Skeletal muscle tissue (tissue), 4 donors: Measurements from ENCODE around the gene RNU1-4. TPM values are rescaled to one million over a fixed set of nuclear protein-coding genes. Genes with fewer than 3 reads are reported as not detected.
"Not testable (repeated sequence)": the region's sequence is repeated elsewhere in the genome, so short reads cannot be mapped to it uniquely, and the experiment has no call there.

ENCODE experiments used
- H3K27ac ChIP-seq: one replicate; pipeline ENCODE4 v1.7.0; 2013; ENCODE audit warnings: mild to moderate bottlenecking, low read depth, low read length, inconsistent platforms
- H3K27me3 ChIP-seq, 3 donors: one replicate each; pipeline ENCODE4 v1.7.0; 2013; ENCODE audit warnings: low read length in 3 of 3; ENCODE audit not compliant: control insufficient read depth in 3 of 3, insufficient read depth in 3 of 3
- H3K36me3 ChIP-seq, 3 donors: one replicate each; pipeline ENCODE4 v1.7.0; 2013; ENCODE audit warnings: low read length in 3 of 3; ENCODE audit not compliant: control insufficient read depth in 3 of 3, insufficient read depth in 3 of 3
- H3K4me1 ChIP-seq, 3 donors: one replicate each; pipeline ENCODE4 v1.7.0; 2013; ENCODE audit warnings: low read length in 3 of 3, mild to moderate bottlenecking in 3 of 3; ENCODE audit not compliant: control insufficient read depth in 3 of 3, insufficient read depth in 3 of 3
- H3K4me3 ChIP-seq, 3 donors: one replicate each; pipeline ENCODE4 v1.7.0; 2013; ENCODE audit warnings: low read length in 3 of 3
- H3K9ac ChIP-seq, 3 donors: one replicate each; pipeline ENCODE4 v1.7.0; 2013; ENCODE audit warnings: low read length in 3 of 3, mild to moderate bottlenecking in 3 of 3, moderate library complexity in 2 of 3, low read depth in 1 of 3
- H3K9me3 ChIP-seq, 3 donors: one replicate each; pipeline ENCODE4 v1.7.0; 2013; ENCODE audit warnings: low read length in 3 of 3; ENCODE audit not compliant: control insufficient read depth in 3 of 3
- total RNA-seq: library from RNA; depleted of rRNA; stranded (reverse); fragments of >200 nt; gene quantifications from one replicate; pipeline ENCODE4 v1.2.3, GENCODE V29; 2014
- donor health status: Osteomylitis.

The RNU1-4 gene
- total RNA-seq: under 0.01 TPM

DNA sequence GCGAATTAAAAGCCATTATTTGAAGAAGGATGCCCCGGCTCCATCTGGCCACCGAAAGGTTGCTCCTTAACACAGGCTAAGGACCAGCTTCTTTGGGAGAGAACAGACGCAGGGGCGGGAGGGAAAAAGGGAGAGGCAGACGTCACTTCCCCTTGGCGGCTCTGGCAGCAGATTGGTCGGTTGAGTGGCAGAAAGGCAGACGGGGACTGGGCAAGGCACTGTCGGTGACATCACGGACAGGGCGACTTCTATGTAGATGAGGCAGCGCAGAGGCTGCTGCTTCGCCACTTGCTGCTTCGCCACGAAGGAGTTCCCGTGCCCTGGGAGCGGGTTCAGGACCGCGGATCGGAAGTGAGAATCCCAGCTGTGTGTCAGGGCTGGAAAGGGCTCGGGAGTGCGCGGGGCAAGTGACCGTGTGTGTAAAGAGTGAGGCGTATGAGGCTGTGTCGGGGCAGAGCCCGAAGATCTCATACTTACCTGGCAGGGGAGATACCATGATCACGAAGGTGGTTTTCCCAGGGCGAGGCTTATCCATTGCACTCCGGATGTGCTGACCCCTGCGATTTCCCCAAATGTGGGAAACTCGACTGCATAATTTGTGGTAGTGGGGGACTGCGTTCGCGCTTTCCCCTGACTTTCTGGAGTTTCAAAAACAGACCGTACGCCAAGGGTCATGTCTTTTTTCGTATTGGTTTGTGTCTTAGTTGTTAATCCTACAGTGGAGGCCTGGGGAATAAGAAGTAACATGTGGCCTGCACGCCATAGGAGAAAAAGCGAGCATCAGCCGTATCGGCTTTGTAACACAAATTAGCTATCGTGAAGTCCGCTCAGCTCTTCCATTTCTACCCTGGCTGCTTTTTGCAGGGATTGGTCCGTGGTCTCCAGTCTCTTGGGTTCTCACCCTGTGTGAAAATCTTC is at the start of gene RNU1-4:
TSS of gene RNU1-4 (plus strand) at position 470 of the 918 bp plus-strand sequence.
- H3K4me1 ChIP-seq, H3K9me3 ChIP-seq, H3K9ac ChIP-seq, H3K27ac ChIP-seq, H3K4me3 ChIP-seq, H3K27me3 ChIP-seq, H3K36me3 ChIP-seq: not testable (repeated sequence)

DNA sequence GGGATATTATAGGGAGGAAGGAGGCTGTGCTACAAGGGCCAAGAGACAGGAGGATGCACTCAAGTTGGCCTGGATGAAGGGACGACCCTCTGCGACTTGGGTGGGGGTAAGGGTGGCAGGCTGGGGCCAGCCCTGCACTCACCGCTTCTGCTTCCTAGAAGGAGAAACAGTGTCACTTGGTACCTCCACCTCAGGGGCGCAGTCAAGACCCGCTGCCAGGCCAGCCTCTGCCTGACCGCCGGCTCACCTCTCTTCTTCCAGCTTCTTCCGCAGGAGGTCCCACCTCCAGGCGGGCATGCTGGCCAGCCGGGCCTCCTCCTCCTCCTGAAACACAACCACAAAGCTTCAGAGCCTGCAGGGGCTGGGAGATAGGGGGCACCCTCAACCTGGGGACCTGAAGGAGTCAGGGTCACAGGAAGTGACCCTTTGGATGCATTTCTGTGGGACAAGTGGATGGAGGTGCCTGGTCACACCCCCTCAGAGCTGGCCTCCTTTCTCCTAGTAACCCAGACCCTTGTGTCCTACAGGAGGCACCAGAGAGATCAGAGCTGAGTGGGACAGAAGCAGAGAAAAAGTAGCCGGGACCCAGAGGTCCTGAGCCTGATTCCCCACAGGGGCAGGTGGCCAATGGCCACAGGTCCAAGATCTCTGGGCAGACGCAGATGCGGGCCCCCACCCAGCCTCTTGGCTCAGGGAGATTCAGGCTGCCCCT is 49.2 kb upstream of the RNU1-4 start:
- H3K27me3 ChIP-seq, H3K4me1 ChIP-seq, H3K9me3 ChIP-seq, H3K36me3 ChIP-seq, H3K9ac ChIP-seq, H3K27ac ChIP-seq, H3K4me3 ChIP-seq: not testable (repeated sequence)

DNA sequence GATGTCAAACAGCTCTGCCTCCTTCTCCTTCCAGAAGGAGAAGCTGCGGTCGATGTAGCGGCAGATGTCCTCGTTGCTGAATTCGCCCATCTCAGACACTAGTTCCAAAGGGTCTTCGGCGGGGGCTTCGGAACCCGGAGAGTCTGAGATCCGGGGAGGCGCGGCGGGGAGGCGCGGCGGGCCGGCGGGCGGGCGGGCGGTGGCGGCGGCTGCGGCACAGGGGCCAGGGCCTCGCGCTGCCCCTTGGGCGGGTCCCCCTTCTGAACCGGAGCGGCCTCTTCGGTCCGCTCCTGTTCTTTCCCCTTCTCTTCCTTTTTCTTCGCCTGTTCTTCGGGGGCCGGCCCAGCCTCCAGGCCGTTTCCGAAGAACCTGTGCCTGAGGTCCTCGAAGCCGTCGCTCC is 48.0 kb upstream of the RNU1-4 start:
- H3K27me3 ChIP-seq: peaks cover 0 to 11% (median 6%) of the 10 kb centered on the region in 3 donors
- H3K4me3 ChIP-seq, H3K27ac ChIP-seq, H3K36me3 ChIP-seq, H3K9me3 ChIP-seq, H3K9ac ChIP-seq, H3K4me1 ChIP-seq: not testable (repeated sequence)

DNA sequence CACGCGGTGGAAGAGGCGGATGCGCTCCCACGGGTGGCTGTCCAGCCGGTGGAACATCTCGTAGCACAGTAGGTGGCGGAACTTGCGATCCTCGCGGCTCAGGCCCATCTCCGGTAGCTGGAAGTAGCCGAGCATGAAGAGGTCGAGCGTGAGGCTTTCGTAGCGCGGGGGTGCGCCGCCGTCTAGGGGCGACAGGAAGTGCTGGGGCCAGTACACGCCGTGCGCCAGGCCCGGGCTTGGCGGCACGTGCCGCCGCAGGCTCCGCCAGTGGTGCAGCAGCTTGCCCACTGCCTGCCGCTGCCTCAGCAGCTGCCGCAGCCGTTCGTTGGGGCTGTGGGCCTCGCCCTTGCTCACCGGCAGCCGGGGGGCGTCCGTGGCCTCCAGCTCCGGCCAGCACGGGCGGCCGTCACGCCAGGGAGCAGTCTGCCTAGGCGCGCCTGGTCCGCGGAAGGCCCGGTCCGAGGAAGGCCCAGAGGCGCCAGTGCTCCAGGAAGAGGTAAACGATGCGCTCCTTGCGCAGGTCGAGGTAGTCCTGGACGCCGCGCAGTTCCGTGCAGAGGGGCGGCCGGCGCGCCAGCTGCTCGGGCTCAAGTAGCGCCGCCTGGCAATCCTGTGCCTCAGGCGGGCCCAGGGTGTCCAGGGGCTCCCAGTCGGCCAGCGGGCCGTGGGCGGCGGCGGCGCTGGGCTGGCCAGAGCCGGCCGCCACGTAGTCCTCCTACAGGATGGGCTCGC is 47.4 kb upstream of the RNU1-4 start:
- not testable (repeated sequence) for H3K27me3 ChIP-seq, H3K4me3 ChIP-seq, H3K9me3 ChIP-seq, H3K27ac ChIP-seq, H3K4me1 ChIP-seq, H3K9ac ChIP-seq, H3K36me3 ChIP-seq

DNA sequence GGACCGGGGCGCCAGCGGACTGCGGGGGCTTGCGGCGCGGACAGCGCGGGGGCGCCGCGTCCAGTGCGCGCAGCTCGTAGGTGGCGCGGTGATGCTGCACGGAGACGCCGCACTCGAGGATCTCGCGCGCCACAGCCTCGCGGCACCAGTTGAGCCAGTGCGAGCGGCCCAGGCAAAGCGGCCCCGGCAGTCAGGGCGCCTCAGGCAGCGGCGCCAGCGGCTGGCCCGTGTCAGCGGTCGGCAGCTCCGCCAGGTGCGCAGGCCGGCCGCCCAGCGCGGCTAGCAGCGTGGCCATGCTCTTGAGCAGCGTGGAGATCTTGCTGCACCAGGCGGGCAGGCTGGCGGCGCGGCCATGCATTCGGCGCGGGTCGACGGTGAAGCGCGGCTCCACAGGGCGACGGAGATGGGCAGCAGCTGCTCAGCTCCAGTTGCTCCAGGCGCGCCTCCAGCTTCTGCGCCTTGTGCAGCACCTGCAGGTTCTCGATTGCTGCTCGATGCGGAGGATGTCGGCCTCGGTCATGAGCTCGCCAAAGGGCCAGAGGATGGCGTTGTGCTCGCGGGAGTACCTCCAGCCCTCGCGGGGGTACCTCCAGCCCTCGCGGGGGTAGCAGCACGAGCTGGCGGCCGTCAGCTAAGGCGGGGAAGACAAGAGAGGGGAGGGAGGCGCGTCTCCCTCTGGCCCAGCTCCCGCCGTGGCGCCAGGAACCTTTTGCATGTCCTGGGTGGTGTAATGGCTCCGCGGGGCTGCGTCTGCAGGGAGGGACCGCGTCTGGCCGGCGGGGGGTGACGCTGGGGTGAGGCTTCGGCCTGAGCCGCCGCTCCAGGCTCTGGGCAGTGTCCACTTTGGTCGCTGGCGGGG is 46.6 kb upstream of the RNU1-4 start:
- not testable (repeated sequence) for H3K4me1 ChIP-seq, H3K27me3 ChIP-seq, H3K4me3 ChIP-seq, H3K9ac ChIP-seq, H3K9me3 ChIP-seq, H3K36me3 ChIP-seq, H3K27ac ChIP-seq

DNA sequence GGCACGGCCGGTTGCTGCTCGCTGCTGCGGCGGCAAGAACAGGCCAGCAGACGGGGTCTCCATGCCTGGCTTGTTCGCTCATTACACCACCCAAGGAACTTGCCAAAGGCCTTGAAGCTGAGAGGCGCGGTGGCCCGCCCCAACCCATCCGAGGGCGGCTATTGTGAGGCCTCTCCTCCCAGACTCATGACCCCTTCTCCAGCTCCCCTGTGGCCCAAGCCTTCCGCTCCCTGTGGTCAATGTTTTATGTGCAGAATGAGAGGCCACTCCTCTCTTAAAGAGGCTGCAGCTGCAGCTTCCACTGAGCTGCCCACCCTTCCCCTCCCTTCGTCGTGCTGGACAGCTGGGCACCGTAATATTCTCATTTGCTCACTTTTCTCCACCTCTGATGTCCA is 46.0 kb upstream of the RNU1-4 start:
- not testable (repeated sequence) for H3K4me3 ChIP-seq, H3K4me1 ChIP-seq, H3K36me3 ChIP-seq, H3K27me3 ChIP-seq, H3K9ac ChIP-seq, H3K27ac ChIP-seq, H3K9me3 ChIP-seq

DNA sequence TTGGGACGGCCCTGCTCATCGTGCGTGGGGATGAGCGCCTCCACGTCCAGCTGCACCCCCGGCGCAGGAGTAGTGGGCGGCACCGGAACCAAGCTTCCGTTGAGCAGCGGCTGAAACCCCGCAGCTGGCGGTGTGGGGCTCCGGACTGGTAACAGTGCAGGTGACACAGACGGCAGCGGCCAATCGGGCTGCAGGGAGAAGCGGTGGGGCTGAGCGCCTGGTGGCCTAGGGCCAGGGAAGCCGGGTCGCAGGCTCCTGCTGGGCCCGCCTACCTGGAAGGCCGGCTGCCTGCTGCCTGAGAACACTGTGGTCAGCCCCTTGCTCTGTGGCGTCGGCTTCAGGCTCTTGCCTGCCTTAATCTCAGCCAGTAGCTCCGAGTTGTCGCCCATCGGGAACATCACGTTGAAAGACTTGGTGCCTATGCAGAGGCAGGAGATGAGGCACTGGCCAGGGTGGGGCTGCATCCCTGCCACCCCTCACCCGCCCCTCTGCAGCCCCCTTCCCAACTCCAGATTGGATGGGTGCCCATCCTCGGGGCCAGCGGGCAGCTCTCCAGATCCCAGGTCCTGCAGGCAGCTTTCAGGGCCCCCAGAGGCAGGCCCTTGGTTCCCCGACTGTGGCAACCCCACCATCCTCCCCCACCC is 43.7 kb upstream of the RNU1-4 start:
- not testable (repeated sequence) for H3K36me3 ChIP-seq, H3K27ac ChIP-seq, H3K9me3 ChIP-seq, H3K27me3 ChIP-seq, H3K4me1 ChIP-seq, H3K4me3 ChIP-seq, H3K9ac ChIP-seq

DNA sequence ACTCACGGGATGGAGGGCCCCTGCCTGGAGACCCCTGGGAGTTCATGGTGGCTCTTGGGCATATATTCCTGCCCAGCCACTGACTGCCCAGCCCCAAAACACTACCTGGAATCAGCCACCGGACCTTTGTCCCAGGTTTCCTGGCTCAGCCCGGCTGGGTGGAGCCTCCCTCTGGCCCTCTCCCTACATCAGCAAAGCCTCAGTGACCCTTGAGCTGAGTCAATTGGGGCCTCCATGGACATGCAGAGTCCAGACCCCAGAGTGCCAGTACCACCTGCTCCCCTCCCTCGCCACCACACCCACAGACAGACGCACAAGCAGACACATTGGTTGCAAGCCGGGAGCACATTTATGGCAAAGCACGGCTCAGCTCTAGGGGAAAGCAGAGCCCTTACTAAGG is 43.2 kb upstream of the RNU1-4 start:
- not testable (repeated sequence) for H3K27me3 ChIP-seq, H3K4me3 ChIP-seq, H3K27ac ChIP-seq, H3K9me3 ChIP-seq, H3K4me1 ChIP-seq, H3K36me3 ChIP-seq, H3K9ac ChIP-seq

DNA sequence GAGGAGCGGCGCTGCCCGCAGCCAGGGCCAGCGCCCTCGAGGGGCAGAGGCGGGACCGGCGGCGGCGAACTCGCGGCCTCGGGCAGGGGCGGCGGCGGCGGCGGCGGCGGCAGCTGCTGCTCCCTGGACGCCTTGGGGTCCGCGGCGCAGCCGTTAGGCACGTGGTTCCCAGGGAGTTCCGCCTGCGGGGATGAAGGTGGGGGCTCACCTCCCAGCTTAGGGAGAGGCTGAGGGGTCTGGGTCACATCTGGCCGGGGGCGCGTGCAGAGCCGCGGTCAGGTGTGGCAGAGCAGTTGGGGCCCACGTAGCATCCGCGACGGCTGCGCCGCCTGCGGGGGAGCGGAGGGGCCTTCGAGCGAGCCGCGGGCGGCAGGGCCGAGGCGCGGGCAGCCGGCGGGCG is 40.9 kb upstream of the RNU1-4 start:
- not testable (repeated sequence) for H3K27me3 ChIP-seq, H3K9ac ChIP-seq, H3K9me3 ChIP-seq, H3K4me1 ChIP-seq, H3K4me3 ChIP-seq, H3K27ac ChIP-seq, H3K36me3 ChIP-seq
